Effector memory CD4-positive, alpha-beta T cell (primary cell): ENCODE results near the gene SLC25A22.

ENCODE experiments used
- DNase-seq, 3 donors: peaks; one replicate each; pipeline ENCODE4 v3.0.0-alpha.2; 2020
- H3K27ac ChIP-seq: 2 replicates; pipeline ENCODE4 v1.7.0; 2013; ENCODE audit warnings: mild to moderate bottlenecking, low read length, moderate library complexity; ENCODE audit not compliant: insufficient read depth, poor library complexity, severe bottlenecking
- H3K27me3 ChIP-seq: replicated peaks from 2 replicates; pipeline ENCODE4 v1.7.0; 2013; ENCODE audit warnings: mild to moderate bottlenecking, low read length; ENCODE audit not compliant: insufficient read depth, control insufficient read depth, poor library complexity, severe bottlenecking
- H3K36me3 ChIP-seq: 2 replicates; pipeline ENCODE4 v1.7.0; 2013; ENCODE audit warnings: mild to moderate bottlenecking, low read length, moderate library complexity; ENCODE audit not compliant: control insufficient read depth, insufficient read depth
- H3K4me1 ChIP-seq: 2 replicates; pipeline ENCODE4 v1.7.0; 2013; ENCODE audit warnings: low read length, mild to moderate bottlenecking; ENCODE audit not compliant: control insufficient read depth, insufficient read depth, poor library complexity, severe bottlenecking
- H3K4me3 ChIP-seq: 2 replicates; pipeline ENCODE4 v1.7.0; 2013; ENCODE audit warnings: low read length, low read depth, mild to moderate bottlenecking; ENCODE audit not compliant: insufficient read depth, poor library complexity, severe bottlenecking
- H3K9me3 ChIP-seq: 2 replicates; pipeline ENCODE4 v1.7.0; 2013; ENCODE audit warnings: mild to moderate bottlenecking, low read length, moderate library complexity; ENCODE audit not compliant: control insufficient read depth

The SLC25A22 gene

DNA sequence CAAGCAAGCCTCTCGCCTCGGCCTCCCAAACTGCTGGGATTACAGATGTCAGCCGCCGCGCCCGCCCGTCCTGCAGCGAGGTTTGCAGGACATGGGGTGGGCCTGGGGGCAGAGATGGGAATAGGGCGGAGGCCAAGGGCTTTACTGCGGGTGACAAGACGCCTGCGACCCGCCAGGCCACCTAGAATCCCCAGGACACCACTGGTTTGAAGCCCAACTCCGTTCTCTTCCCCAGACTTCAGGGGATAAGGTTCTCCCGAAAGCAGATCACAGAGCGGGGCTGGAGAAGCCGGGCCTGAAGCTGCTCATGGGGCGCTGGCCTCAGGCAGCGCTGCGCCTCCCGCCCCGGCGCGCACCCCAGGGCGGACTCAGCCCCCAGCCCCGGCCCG is 43.9 kb upstream of the SLC25A22 start:
- peak overlapping the region; percentile 60 for H3K4me3 ChIP-seq
- no peaks in the 10 kb centered on the region for H3K27me3 ChIP-seq
- H3K4me1 ChIP-seq: peaks cover 19% of the 10 kb centered on the region
- no peak for DNase-seq
- H3K9me3 ChIP-seq: no peaks in the 10 kb centered on the region
- peak overlapping the region; percentile 83 for H3K27ac ChIP-seq
- H3K36me3 ChIP-seq: peaks cover 13% of the 10 kb centered on the region

DNA sequence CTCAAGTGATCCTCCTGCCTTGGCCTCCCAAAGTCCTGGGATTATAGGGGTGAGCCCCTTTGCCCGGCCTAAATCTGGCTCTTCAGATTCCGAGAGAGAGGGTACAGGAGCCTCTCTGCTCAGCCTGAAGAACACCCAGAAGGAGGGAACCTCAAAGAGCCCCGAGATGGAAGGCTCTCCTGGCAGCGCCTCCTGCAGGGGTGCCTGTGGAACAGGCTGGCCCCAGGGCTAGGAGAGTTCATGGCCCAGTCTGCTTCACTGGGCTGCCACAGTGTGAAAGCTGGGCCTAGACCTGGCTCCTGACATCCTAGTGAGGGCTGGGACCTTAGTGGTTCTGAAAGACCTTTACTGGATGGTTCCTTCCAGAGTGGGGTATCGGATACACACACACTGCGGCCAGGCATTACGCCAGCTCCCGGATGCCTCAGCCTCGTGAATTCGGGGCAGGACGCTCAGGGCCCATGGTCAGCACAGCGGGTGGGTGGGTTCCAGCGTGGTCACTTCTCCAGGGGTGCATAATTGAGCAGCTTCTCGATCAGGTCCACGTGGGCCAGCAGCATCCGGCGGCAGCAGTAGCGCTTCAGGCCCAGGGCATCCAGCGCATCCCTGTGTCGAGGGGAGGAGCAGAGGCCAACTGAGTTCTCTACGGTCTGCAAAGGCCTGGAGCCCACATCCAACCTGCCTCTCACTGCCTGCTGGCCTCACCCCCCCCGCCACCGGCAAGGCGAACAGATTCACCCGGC is 42.0 kb upstream of the SLC25A22 start:
- Histone ChIP-seq H3K4me1 (peaks cover 19% of the 10 kb centered on the region), H3K9me3 (no peaks in the 10 kb centered on the region), H3K27me3 (no peaks in the 10 kb centered on the region), H3K36me3 (peaks cover 13% of the 10 kb centered on the region), H3K27ac (no peak overlapping the region), H3K4me3 (no peak overlapping the region)
- no peak for DNase-seq

DNA sequence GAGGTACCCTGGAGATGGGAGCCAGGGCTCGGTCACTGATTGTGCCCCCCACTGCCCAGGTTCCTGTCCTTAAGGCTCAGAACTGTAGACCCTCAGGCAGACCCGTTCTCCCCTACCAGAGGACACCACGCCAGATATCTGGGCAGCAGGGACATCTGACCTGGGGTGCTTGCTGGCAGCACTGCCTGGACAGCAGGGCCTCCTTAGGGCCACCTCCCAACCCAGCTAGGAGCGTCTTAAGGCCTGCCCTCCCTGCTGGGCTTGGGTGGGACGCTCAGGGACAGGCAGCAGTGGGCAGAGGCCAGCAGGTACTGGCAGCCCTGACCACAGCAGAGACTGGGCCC is 41.2 kb upstream of the SLC25A22 start:
- Histone ChIP-seq H3K4me1 (peaks cover 19% of the 10 kb centered on the region), H3K36me3 (peaks cover 13% of the 10 kb centered on the region), H3K4me3 (no peak overlapping the region), H3K27me3 (no peaks in the 10 kb centered on the region), H3K27ac (no peak overlapping the region), H3K9me3 (no peaks in the 10 kb centered on the region)
- DNase-seq: no peak

DNA sequence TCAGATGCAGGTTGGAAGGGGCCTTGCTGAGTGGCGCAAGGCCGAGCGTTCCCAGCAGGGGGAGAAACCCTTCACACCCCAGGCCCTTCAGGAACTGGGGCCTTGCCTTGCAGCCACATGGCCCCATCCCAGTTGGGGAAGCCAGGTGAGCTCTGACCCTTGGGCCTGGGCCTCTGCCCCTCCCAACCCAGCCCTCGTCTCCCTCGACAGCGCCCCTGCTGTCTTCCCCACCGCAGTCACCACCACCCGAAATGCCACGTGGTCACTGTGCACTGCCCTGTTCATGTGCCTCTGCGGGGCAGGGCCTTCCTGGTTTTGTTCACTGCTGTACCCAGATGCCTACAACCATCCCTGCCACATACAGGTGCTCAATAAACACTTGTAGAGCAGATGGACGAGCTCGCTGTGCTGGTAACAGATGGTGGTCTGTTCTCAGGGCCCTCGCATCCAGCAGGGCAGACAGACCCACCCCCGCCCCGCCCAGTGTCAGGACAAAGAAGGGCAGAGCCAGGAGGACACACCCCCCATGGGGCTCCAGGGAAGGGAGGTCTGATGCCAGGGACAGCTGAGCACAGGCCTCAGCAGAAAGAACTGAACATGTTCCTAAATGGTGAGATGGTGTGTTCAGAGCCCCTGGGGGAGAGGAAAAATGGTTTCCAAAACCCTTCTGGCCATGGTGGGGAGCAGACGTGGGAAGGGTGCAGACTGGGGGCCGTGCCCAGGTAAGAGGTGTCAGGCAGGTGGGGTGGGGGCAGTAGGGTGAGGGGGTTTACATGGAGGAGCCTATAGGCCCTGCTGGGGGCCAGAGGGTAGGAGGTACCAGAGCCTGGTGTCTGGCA is 40.6 kb upstream of the SLC25A22 start:
- no peak overlapping the region for H3K4me3 ChIP-seq
- H3K4me1 ChIP-seq: peaks cover 15% of the 10 kb centered on the region
- peaks cover 13% of the 10 kb centered on the region for H3K36me3 ChIP-seq
- H3K27me3 ChIP-seq: no peaks in the 10 kb centered on the region
- DNase-seq: no peak
- H3K27ac ChIP-seq: no peak overlapping the region
- no peaks in the 10 kb centered on the region for H3K9me3 ChIP-seq

DNA sequence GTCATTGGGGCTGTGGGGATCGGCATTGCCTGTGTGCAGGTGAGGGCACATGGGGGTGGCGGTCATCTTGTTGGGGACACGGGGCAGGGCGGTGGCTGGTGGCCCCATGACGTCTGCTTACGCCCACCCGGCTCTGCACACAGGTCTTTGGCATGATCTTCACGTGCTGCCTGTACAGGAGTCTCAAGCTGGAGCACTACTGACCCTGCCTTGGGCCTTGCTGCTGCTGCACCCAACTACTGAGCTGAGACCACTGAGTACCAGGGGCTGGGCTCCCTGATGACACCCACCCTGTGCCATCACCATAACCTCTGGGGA is 39.9 kb upstream of the SLC25A22 start:
- Histone ChIP-seq H3K27me3 (no peaks in the 10 kb centered on the region), H3K36me3 (peaks cover 13% of the 10 kb centered on the region), H3K9me3 (no peaks in the 10 kb centered on the region), H3K27ac (no peak overlapping the region), H3K4me1 (peaks cover 13% of the 10 kb centered on the region), H3K4me3 (no peak overlapping the region)
- no peak for DNase-seq

DNA sequence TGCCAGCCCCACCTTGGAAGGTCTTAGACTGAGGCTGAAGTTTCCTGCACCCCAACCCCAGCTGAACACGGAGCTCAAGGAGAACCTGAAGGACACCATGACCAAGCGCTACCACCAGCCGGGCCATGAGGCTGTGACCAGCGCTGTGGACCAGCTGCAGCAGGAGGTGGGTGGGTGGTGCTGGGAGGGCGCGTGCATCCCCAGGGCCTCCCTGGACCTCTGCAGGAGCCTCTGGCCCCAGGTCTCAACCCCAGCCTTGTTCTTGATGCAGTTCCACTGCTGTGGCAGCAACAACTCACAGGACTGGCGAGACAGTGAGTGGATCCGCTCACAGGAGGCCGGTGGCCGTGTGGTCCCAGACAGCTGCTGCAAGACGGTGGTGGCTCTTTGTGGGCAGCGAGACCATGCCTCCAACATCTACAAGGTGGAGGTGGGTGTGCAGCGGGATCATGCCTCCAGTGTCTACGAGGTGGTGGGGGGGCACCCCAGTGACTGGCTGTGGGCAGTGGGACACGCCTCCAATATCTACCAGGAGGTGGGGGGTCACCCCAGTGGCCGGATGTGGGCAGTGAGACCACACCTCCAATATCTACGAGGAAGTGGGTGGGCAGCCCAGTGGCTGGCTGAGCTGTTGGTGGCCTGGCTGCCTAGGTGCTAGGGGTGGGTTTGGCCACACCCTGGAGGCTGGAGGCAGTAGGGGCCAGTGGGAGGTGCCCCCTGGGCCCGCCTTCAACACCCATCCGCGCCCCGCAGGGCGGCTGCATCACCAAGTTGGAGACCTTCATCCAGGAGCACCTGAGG is 39.3 kb upstream of the SLC25A22 start:
- Histone ChIP-seq H3K4me1 (peaks cover 15% of the 10 kb centered on the region), H3K36me3 (peaks cover 13% of the 10 kb centered on the region), H3K27ac (no peak overlapping the region), H3K4me3 (no peak overlapping the region), H3K9me3 (no peaks in the 10 kb centered on the region), H3K27me3 (peaks cover under 1% of the 10 kb centered on the region)
- no peak for DNase-seq

DNA sequence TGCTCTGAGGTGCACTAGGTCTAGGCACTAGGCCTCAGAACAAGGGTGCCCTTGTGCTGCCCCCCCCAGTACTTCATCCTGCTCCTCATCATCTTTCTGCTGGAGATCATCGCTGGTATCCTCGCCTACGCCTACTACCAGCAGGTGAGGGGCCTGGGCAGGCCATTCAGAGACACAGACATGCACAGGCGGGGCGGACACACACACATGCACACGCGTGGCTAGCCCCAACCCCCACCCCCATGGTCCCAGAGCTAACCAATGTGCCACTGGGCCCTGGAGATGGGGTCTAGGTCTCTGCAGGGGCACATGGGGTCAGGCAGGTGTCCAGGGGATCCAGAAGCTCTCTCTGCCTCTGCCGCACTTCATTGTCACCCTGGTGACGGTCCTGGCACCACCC is 38.6 kb upstream of the SLC25A22 start:
- Histone ChIP-seq H3K4me1 (peaks cover 18% of the 10 kb centered on the region), H3K4me3 (no peak overlapping the region), H3K27ac (no peak overlapping the region), H3K36me3 (peaks cover 13% of the 10 kb centered on the region), H3K27me3 (peaks cover 8% of the 10 kb centered on the region), H3K9me3 (no peaks in the 10 kb centered on the region)
- DNase-seq: no peak

DNA sequence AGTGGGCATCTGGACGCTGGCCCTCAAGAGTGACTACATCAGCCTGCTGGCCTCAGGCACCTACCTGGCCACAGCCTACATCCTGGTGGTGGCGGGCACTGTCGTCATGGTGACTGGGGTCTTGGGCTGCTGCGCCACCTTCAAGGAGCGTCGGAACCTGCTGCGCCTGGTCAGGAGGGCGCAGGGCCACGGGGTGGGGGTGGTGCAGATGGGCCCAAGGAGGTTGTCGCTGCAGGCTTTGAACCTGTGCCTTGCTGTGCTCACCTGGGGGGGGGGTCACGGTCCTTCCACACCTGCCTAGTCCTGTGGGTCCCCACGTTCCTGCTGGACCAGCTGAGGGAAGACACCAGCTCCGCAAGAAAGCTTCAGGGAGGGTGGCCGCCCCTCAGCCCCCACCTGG is 38.2 kb upstream of the SLC25A22 start:
- DNase-seq: no peak
- Histone ChIP-seq H3K9me3 (no peaks in the 10 kb centered on the region), H3K4me1 (peaks cover 14% of the 10 kb centered on the region), H3K27ac (no peak overlapping the region), H3K4me3 (no peak overlapping the region), H3K36me3 (peaks cover 13% of the 10 kb centered on the region), H3K27me3 (peaks cover 12% of the 10 kb centered on the region)

DNA sequence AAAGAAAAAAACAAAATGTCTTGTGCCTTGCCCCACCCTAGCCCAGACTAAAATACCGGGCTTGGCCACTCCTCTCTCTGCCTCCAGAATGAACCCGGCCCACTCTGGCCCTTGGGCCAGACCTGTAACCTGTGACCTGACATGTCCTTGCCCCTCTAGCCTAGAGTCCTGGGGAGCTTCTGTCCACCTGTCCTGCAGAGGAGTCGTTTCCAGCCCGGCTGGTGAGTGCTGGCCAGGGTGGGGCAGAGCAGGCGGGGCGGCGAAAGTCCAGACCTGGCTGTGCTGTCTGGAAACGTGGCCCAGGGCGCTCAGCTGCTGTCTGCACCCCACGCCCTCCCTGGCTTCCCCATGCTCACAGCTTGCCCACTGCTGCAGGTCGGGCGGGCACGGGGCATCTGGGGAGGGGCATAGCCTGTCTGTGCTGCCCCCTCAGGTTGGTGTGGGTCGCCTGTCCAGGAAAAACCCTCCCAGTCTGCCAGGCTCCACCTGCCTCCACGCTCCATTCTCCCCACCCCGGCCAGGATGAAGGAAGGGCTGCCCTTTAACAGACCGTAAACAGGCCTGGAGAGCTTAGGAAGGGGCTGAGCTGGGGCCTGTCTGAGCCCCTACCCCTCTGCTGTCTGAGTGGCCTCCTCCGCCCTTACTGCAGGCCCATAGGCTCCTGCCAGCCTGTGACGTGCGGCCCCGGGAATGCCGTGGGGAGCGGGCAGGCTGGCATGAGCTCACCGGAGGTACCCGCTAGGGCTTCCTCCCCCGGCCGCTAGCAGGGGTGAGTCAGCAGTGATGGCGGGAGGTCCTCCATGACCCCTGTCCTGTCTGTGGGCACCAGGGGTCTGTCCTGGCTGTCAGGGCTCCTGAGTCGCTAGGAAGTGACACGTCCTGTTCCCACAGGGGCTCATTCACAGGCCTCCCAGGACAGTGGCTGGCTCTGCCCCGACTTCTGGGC is 36.6 kb upstream of the SLC25A22 start:
- Histone ChIP-seq H3K9me3 (no peaks in the 10 kb centered on the region), H3K36me3 (peaks cover 9% of the 10 kb centered on the region), H3K4me3 (no peak overlapping the region), H3K4me1 (peaks cover 22% of the 10 kb centered on the region), H3K27me3 (peaks cover 28% of the 10 kb centered on the region), H3K27ac (no peak overlapping the region)
- DNase-seq: no peak
